ENCODE measurements around the gene PLEKHF1. TPM values are rescaled to one million over a fixed set of nuclear protein-coding genes. Genes with fewer than 3 reads are reported as not detected.
"Not testable (repeated sequence)": the region's sequence is repeated elsewhere in the genome, so short reads cannot be mapped to it uniquely, and the experiment has no call there.

PLEKHF1 gene
- total and polyA plus RNA-seq, 4 donors = 9.9 to 17.5 (median 14.0) TPM

DNA sequence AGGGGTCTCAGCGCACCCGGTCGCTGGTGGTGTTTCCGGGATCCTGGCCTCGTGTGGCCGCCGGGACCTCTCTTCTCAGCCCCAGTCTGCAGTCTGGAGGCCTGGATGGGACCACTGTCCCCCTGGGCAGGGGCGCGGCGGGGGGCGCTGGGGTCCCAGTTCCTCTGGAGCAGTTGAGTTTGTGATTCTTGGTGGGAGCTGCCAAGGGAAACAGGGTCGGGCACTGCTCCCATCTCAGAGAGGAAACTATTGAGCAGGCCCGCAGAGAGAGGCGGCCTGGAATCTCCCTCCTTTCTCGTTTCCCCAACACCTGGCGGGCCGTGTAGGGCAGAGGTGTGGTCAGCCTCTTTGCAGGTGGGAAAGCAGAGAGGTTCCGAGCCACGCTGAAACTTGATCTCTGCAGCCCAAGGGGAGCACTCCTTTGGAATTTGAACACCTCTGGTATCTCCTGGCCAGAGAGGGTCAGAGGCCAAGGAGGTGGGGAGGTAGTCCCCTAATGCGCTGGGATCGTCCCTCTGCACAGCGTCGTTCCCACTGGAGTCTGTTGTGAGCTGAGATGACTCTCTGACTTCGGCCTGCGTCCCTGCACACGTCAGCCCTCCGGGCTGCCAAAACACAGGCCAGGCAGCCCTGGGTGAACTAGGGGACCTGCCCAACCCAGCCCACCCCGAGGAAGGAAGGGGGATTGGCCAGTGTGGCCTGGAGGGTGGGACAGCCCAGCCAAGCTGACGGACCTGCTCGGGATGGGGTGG, 741 bp downstream of the PLEKHF1 start:
- WGBS, 2 donors = 1 to 2% methylated on average over 29 to 30 of the region's 30 CpGs
- intact Hi-C loops (cut with DNase I) = loop anchor here (2.0 to 5.0 kb wide), 2 partner anchors 15 to 54 kb away; no protein-coding TSS in a partner anchor

DNA sequence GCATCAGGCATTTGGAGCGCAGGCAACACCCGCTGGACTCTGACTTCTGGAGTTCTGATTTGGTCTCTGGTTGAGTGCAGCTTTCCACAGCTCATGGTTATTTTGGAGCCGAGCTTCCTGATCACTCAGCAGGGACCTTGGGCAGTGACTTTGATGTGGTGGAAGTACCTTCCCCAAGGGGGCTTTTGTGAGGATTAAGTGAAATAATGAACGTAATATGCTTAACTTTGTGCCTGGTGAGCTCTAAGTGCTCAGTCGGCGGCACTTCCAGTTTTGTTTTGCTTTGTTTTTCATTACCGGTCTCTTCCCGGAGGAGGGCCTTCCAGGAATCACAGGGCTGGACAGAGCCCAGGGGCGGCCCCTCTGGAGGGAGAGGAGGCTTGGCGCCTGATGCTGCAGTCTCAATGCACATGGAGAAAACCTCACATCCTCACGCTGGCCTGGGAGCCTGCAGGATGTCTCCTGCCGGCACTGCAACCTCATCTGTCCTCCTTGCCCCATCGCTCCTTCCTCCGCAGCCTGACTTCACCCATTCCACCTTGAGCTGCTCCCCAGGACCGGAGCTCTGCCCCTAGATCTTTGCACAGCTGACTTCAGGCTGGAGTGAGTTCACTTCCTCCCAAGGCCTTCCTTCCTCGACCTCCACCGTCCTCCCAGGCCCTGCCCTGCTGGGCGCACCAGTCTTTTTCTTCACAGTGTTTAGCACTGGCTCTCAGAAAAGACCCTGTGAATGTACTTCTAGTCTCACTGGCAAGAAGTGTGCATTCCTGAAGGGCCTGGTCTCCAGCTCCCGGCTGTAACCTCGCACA, 1.5 kb downstream of the PLEKHF1 start:
- H3K27me3 ChIP-seq (ENCODE audit: control insufficient read depth in 1 of 2, insufficient read depth in 2 of 2, low read length in 1 of 2) = no peaks in the 10 kb centered on the region
- DNase-seq (peak in 1 of 2 donors; percentile 89), ATAC-seq (ENCODE audit: low FRiP score) (peak; percentile 61)
- no peaks in the 10 kb centered on the region for H3K36me3 ChIP-seq (ENCODE audit: control insufficient read depth in 1 of 2, insufficient read depth in 2 of 2, low read length in 1 of 2)
- H3K4me3 ChIP-seq (ENCODE audit: low read length in 2 of 2) = peak overlapping the region; percentile 1 to 57
- H3K27ac ChIP-seq (ENCODE audit: low read depth in 1 of 2, low read length in 2 of 2) = peak overlapping the region; percentile 60 to 92
- H3K4me1 ChIP-seq (ENCODE audit: control insufficient read depth in 1 of 2, insufficient read depth in 2 of 2, low read length in 2 of 2) = peaks cover 0 to 2% of the 10 kb centered on the region in 2 donors
- H3K9me3 ChIP-seq (ENCODE audit: control insufficient read depth, low read length) = no peaks in the 10 kb centered on the region
- 7% methylated on average over 19 to 20 of the region's 20 CpGs for WGBS, 2 donors
- intact Hi-C loops (cut with DNase I) = loop anchor here (2.0 to 5.0 kb wide), 2 partner anchors 14 to 54 kb away; no protein-coding TSS in a partner anchor

More for the DNA sequence above, 741 bp downstream of the PLEKHF1 start:
- peak overlapping the region; percentile 57 to 80 for H3K4me3 ChIP-seq (ENCODE audit: low read length in 2 of 2)
- DNase-seq (peak; percentile 85 to 89), ATAC-seq (ENCODE audit: low FRiP score) (peak; percentile 77)
- H3K4me1 ChIP-seq (ENCODE audit: control insufficient read depth in 1 of 2, insufficient read depth in 2 of 2, low read length in 2 of 2) = peaks cover 0 to 2% of the 10 kb centered on the region in 2 donors
- peak overlapping the region; percentile 60 to 92 for H3K27ac ChIP-seq (ENCODE audit: low read depth in 1 of 2, low read length in 2 of 2)
- no peaks in the 10 kb centered on the region for H3K27me3 ChIP-seq (ENCODE audit: control insufficient read depth in 1 of 2, insufficient read depth in 2 of 2, low read length in 1 of 2)
- no peaks in the 10 kb centered on the region for H3K9me3 ChIP-seq (ENCODE audit: control insufficient read depth, low read length)
- no peaks in the 10 kb centered on the region for H3K36me3 ChIP-seq (ENCODE audit: control insufficient read depth in 1 of 2, insufficient read depth in 2 of 2, low read length in 1 of 2)

DNA sequence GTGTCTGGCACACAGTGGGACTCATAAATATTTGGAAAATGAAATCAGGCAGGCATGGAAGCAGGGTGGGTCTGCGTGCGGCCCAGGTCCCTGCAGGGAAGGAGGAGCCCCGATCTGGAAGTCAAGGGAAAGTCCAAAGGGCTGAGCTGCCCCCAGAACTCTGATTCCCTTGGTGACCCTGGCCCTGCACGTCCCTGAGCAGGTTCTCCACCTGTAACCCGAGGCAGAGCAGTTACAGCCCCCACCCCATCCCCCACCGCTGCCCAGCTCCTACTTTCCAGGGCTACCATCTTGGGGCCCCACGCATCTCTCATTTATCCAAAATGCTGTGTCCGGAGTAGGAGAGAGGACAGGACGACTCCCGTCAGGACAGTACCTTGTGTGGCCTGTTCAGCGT, 2.1 kb downstream of the PLEKHF1 start:
- WGBS, 2 donors = 54 to 63% methylated on average over 11 of the region's 11 CpGs
- H3K27ac ChIP-seq (ENCODE audit: low read depth in 1 of 2, low read length in 2 of 2) = peak overlapping the region in 1 of 2 donors; percentile 92
- H3K9me3 ChIP-seq (ENCODE audit: control insufficient read depth, low read length) = no peaks in the 10 kb centered on the region
- H3K27me3 ChIP-seq (ENCODE audit: control insufficient read depth in 1 of 2, insufficient read depth in 2 of 2, low read length in 1 of 2) = no peaks in the 10 kb centered on the region
- intact Hi-C loops (cut with DNase I) = loop anchor here (2.0 to 5.0 kb wide), 2 partner anchors 13 to 55 kb away; no protein-coding TSS in a partner anchor
- H3K4me3 ChIP-seq (ENCODE audit: low read length in 2 of 2) = no peak overlapping the region
- ATAC-seq (ENCODE audit: low FRiP score) (no peak), DNase-seq (no peak)
- no peaks in the 10 kb centered on the region for H3K36me3 ChIP-seq (ENCODE audit: control insufficient read depth in 1 of 2, insufficient read depth in 2 of 2, low read length in 1 of 2)
- H3K4me1 ChIP-seq (ENCODE audit: control insufficient read depth in 1 of 2, insufficient read depth in 2 of 2, low read length in 2 of 2) = peaks cover 0 to 2% of the 10 kb centered on the region in 2 donors

DNA sequence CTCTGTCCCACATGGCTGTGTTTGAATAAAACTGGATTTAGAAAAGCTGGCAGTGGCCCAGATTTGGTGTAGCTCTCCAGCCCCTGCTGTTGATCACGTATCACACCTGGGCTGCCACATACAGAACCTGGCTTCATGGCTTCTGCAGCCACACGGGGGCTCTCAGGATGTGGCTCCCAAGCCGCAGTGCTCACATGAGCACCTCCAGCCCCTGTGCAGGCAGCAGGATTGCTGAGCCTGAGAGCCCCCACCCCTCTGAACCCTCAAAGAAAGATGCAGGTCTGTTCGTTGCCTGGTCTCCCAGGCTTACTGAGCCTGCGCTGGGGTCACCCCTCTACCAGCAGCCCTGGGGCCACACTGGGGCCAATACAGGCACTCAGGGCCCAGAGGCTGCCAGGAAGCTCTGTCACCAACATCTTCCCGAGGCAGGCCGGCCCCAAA, 2.7 kb downstream of the PLEKHF1 start:
- Histone ChIP-seq H3K27ac (ENCODE audit: low read depth in 1 of 2, low read length in 2 of 2) (peak overlapping the region in 1 of 2 donors; percentile 10), H3K27me3 (ENCODE audit: control insufficient read depth in 1 of 2, insufficient read depth in 2 of 2, low read length in 1 of 2) (no peaks in the 10 kb centered on the region), H3K4me1 (ENCODE audit: control insufficient read depth in 1 of 2, insufficient read depth in 2 of 2, low read length in 2 of 2) (peaks cover 0 to 2% of the 10 kb centered on the region in 2 donors), H3K36me3 (ENCODE audit: control insufficient read depth in 1 of 2, insufficient read depth in 2 of 2, low read length in 1 of 2) (no peaks in the 10 kb centered on the region), H3K9me3 (ENCODE audit: control insufficient read depth, low read length) (no peaks in the 10 kb centered on the region), H3K4me3 (ENCODE audit: low read length in 2 of 2) (no peak overlapping the region)
- WGBS, 2 donors = 69 to 75% methylated on average over 7 of the region's 7 CpGs
- no peak for DNase-seq
- intact Hi-C loops (cut with DNase I) = loop anchor here (2.0 to 5.0 kb wide), 2 partner anchors 13 to 56 kb away; no protein-coding TSS in a partner anchor
- no peak for ATAC-seq (ENCODE audit: low FRiP score)

DNA sequence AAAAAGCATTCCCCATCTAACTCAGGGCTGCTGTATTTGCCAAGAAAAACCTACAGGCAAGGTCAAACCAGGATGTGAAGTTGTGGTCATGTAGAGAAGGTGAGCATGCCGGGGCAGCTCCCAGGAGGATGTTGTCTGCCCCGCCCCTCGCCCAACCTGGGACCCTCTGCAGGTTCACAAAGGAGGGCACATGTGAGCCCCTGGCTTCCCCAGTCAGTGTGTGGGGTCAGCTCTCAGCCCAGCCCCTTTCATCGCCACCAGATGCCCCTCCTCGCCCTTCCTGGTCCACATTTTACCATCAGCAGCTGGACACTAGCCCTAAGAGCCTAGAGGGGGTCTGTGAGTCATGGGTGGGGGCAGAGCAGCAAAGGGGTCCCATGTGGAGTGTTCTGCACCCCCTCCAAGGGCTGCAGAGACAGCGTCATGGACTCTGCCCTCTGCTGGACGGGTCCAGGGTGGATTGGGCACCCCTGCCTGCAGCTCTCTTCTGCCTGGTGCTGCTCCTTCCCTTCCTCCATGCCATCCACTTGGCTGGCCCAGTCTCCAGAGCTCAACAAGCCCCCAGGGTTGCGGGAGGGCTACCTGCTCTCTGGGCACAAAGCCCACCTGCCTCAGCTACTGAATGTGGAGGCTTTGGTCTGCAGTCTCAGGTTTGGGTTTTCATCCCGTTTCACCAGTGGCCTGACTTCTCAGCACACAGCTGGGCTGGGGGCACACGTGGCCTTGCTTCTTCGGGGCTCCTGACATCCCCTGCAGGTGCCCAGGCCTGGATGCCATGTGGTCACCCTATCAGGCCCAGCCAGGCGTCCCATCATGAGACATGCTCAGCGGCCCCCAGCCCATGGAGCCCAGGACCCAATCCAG, 3.7 kb downstream of the PLEKHF1 start:
- Histone ChIP-seq H3K9me3 (ENCODE audit: control insufficient read depth, low read length) (no peaks in the 10 kb centered on the region), H3K4me3 (ENCODE audit: low read length in 2 of 2) (no peak overlapping the region), H3K27ac (ENCODE audit: low read depth in 1 of 2, low read length in 2 of 2) (no peak overlapping the region), H3K36me3 (ENCODE audit: control insufficient read depth in 1 of 2, insufficient read depth in 2 of 2, low read length in 1 of 2) (peaks cover 0 to 2% of the 10 kb centered on the region in 2 donors), H3K4me1 (ENCODE audit: control insufficient read depth in 1 of 2, insufficient read depth in 2 of 2, low read length in 2 of 2) (peaks cover 0 to 2% of the 10 kb centered on the region in 2 donors), H3K27me3 (ENCODE audit: control insufficient read depth in 1 of 2, insufficient read depth in 2 of 2, low read length in 1 of 2) (no peaks in the 10 kb centered on the region)
- ATAC-seq (ENCODE audit: low FRiP score) (no peak), DNase-seq (no peak)
- intact Hi-C loops (cut with DNase I) = loop anchor here in 1 of 2 donors (5.0 kb wide), 1 partner anchor 57 kb away; no protein-coding TSS in a partner anchor
- WGBS, 2 donors = 85 to 87% methylated on average over 13 of the region's 13 CpGs

DNA sequence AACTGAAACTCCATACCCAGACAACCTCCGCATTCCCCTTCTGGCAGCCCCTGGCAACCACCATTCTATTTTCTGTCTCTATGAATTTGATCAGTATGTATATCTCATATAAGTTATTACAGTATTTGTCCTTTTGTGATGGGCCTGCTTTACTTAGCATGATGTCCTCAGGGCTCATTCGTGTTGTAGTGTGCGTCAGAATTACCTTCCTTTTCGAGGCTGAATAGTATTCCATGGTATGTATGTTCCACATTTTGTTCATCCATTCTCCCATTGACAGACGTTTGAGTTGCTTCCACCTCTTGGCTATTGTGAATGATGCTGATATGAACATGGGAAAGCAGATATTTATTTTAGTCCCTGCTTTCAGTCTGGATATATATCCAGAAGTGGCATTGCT, 5.0 kb downstream of the PLEKHF1 start:
- Histone ChIP-seq H3K36me3 (ENCODE audit: control insufficient read depth in 1 of 2, insufficient read depth in 2 of 2, low read length in 1 of 2) (peaks cover 0 to 13% of the 10 kb centered on the region in 2 donors), H3K27me3 (ENCODE audit: control insufficient read depth in 1 of 2, insufficient read depth in 2 of 2, low read length in 1 of 2) (no peaks in the 10 kb centered on the region), H3K9me3 (ENCODE audit: control insufficient read depth, low read length) (no peaks in the 10 kb centered on the region), H3K4me1 (ENCODE audit: control insufficient read depth in 1 of 2, insufficient read depth in 2 of 2, low read length in 2 of 2) (no peaks in the 10 kb centered on the region), H3K4me3 (ENCODE audit: low read length in 2 of 2) (no peak overlapping the region), H3K27ac (ENCODE audit: low read depth in 1 of 2, low read length in 2 of 2) (no peak overlapping the region)
- intact Hi-C loops (cut with DNase I) = no loop called here
- no peak for ATAC-seq (ENCODE audit: low FRiP score)
- 90 to 93% methylated on average over 5 of the region's 5 CpGs for WGBS, 2 donors
- DNase-seq = no peak

DNA sequence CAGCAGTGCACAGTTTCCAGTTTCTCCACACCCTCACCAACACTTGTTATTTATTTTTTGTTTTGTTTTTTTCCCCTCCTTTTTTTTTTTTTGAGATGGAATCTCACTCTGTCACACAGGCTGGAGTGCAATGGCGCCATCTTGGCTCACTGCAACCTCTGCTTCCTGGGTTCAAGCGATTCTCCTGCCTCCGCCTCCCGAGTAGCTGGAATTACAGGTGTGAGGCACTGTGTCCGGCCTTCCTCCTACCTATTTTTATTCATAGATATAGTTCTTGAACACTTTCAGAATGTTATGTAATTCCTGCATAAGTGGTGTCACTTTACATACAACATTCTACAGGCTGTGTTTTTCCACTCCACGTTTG, 5.7 kb downstream of the PLEKHF1 start:
- H3K4me3 ChIP-seq (ENCODE audit: low read length in 2 of 2); H3K4me1 ChIP-seq (ENCODE audit: control insufficient read depth in 1 of 2, insufficient read depth in 2 of 2, low read length in 2 of 2); DNase-seq; intact Hi-C loops (cut with DNase I); H3K27ac ChIP-seq (ENCODE audit: low read depth in 1 of 2, low read length in 2 of 2); ATAC-seq (ENCODE audit: low FRiP score); H3K27me3 ChIP-seq (ENCODE audit: control insufficient read depth in 1 of 2, insufficient read depth in 2 of 2, low read length in 1 of 2); H3K9me3 ChIP-seq (ENCODE audit: control insufficient read depth, low read length): not testable (repeated sequence)
- WGBS, 2 donors = 75 to 78% methylated on average over 6 of the region's 6 CpGs
- peaks cover 0 to 16% of the 10 kb centered on the region in 2 donors for H3K36me3 ChIP-seq (ENCODE audit: control insufficient read depth in 1 of 2, insufficient read depth in 2 of 2, low read length in 1 of 2)
